ENCODE results near the gene SAFB2. TPM values are rescaled to one million over a fixed set of nuclear protein-coding genes. Genes with fewer than 3 reads are reported as not detected.

The SAFB2 gene
- total and polyA plus RNA-seq, 9 of the 15 experiments (the other 6 are each of a cell fraction or from before 2014, with no cell fraction given), result 4.5 to 103 (median 47.3) TPM

DNA sequence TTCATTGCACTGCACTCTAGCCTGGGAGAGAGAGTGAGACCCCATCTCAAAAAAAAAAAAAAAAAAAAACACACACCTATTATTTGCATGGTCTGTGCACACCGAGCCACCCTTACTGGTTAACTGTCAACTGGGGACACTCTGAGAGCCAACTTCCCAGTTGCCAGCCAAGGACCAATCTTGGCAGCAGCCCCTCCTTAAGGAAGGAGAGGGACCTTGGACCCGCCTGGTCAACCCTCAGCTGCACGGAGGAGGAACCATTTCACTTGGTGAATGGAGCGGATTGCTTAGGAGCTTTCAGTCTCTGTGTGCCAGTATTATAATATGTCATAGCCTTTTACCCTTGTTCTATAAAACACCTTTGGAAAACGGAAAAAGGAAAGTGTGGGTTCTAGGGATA, 32.8 kb upstream of the SAFB2 start (continued):
- TF ChIP-seq, protein P1, sequence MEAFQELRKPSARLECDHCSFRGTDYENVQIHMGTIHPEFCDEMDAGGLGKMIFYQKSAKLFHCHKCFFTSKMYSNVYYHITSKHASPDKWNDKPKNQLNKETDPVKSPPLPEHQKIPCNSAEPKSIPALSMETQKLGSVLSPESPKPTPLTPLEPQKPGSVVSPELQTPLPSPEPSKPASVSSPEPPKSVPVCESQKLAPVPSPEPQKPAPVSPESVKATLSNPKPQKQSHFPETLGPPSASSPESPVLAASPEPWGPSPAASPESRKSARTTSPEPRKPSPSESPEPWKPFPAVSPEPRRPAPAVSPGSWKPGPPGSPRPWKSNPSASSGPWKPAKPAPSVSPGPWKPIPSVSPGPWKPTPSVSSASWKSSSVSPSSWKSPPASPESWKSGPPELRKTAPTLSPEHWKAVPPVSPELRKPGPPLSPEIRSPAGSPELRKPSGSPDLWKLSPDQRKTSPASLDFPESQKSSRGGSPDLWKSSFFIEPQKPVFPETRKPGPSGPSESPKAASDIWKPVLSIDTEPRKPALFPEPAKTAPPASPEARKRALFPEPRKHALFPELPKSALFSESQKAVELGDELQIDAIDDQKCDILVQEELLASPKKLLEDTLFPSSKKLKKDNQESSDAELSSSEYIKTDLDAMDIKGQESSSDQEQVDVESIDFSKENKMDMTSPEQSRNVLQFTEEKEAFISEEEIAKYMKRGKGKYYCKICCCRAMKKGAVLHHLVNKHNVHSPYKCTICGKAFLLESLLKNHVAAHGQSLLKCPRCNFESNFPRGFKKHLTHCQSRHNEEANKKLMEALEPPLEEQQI (IDR thresholded peaks at IDR 0.05), result no peak
- no peak for TF ChIP-seq CREB1 (IDR thresholded peaks at IDR 0.05)
- no peak for TF ChIP-seq CREB1 (CRISPR knock-in tag; IDR thresholded peaks at IDR 0.05)
- TF ChIP-seq, protein P2, sequence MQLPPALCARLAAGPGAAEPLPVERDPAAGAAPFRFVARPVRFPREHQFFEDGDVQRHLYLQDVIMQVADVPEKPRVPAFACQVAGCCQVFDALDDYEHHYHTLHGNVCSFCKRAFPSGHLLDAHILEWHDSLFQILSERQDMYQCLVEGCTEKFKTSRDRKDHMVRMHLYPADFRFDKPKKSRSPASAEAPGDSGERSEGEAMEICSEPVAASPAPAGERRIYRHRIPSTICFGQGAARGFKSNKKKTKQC (CRISPR knock-in tag; IDR thresholded peaks at IDR 0.05), result no peak
- TF ChIP-seq CSDE1 (IDR thresholded peaks at IDR 0.05), result no peak
- TF ChIP-seq RFX1 (IDR thresholded peaks at IDR 0.05), result no peak

DNA sequence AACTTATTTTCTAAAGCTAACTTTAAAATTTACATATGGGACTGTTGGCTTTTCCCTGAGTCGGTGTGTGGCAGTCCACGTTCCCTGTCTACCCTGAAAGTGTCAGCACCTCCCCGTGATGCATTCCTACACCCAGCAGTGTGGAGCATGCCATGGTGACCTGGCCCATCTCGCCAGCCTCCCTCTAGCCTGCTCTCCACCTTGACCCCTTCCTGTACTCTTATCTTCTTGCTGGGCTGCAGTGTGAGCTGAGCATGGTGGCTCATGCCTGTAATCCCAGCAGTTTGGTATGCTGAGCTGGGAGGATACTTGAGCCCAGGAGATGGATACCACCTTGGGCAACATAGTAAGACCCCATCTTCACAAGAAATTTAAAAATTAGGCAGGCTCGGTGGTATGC, 32.4 kb upstream of the SAFB2 start:
- H2AFZ ChIP-seq (ENCODE audit: low read depth, low read length), result no peak overlapping the region
- H3K27ac ChIP-seq (ENCODE audit: extremely low read depth, low read depth, low read length), result no peak overlapping the region
- no peak overlapping the region for H3K4me3 ChIP-seq
- 89% methylated on average over 5 of the region's 5 CpGs for WGBS (ENCODE audit: insufficient coverage, low coverage, missing lambda C conversion rate)
- intact Hi-C loops (cut with micrococcal nuclease) (no loop called here), in situ Hi-C loops (cut with MboI) (no loop called here)
- no peaks in the 10 kb centered on the region for H3K4me1 ChIP-seq (replicated peaks in 1 of 2; ENCODE audit: control insufficient read depth in 2 of 2, insufficient read depth in 2 of 2, low read length in 2 of 2)
- H3K9me1 ChIP-seq (ENCODE audit: control insufficient read depth, insufficient read depth, low read length), result no peaks in the 10 kb centered on the region
- no peaks in the 10 kb centered on the region for H3K79me2 ChIP-seq (ENCODE audit: control insufficient read depth, insufficient read depth, low read length)
- no TSS peak for BruUV-seq (replicated peaks)
- H3K4me2 ChIP-seq (ENCODE audit: insufficient read depth, low read length), result no peak overlapping the region
- CTCF ChIA-PET (ENCODE audit: low intra/inter-chr PET ratio), result no interaction called here
- DNase-seq (ENCODE audit: extremely low read depth in 1 of 4, low spot score in 3 of 4), result no peak
- peaks cover 93% of the 10 kb centered on the region for H3K36me3 ChIP-seq (ENCODE audit: control insufficient read depth, insufficient read depth, low read length)
- no peak for FAIRE-seq
- H3K9ac ChIP-seq (ENCODE audit: insufficient read depth in 1 of 2, low read depth in 2 of 2, low read length in 2 of 2), result no peak overlapping the region
- H4K20me1 ChIP-seq (replicated peaks; ENCODE audit: control insufficient read depth, insufficient read depth, low read length), result peaks cover 2% of the 10 kb centered on the region; the same call in 1 of the 2 replicates
- H3K27me3 ChIP-seq (ENCODE audit: control insufficient read depth in 2 of 2, insufficient read depth in 2 of 2, low read length in 2 of 2), result no peaks in the 10 kb centered on the region
- no peaks in the 10 kb centered on the region for H3K9me3 ChIP-seq (replicated peaks; ENCODE audit: control insufficient read depth, insufficient read depth, low read depth, low read length)
- ATAC-seq, result no peak
- POLR2A ChIA-PET, result interaction anchor here (0.6 to 1.5 kb wide), 7 partner anchors 10 to 45 kb away, joined by 3 to 5 read pairs (median 3); no protein-coding TSS in a partner anchor
- TF ChIP-seq MTA2 (IDR thresholded peaks at IDR 0.05; ENCODE audit: low read depth) (no peak), ZNF143 (CRISPR knock-in tag; IDR thresholded peaks at IDR 0.05) (no peak), ZKSCAN1 (IDR thresholded peaks at IDR 0.05; ENCODE audit: low read depth, low read length) (no peak), EWSR1 (IDR thresholded peaks at IDR 0.05; ENCODE audit: borderline replicate concordance, low read depth, partially characterized antibody) (no peak)
- TF ChIP-seq, protein P3, sequence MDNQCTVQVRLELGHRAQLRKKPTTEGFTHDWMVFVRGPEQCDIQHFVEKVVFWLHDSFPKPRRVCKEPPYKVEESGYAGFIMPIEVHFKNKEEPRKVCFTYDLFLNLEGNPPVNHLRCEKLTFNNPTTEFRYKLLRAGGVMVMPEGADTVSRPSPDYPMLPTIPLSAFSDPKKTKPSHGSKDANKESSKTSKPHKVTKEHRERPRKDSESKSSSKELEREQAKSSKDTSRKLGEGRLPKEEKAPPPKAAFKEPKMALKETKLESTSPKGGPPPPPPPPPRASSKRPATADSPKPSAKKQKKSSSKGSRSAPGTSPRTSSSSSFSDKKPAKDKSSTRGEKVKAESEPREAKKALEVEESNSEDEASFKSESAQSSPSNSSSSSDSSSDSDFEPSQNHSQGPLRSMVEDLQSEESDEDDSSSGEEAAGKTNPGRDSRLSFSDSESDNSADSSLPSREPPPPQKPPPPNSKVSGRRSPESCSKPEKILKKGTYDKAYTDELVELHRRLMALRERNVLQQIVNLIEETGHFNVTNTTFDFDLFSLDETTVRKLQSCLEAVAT (IDR thresholded peaks at IDR 0.05), result no peak

Data from K562 (cell line).